ENCODE measurements around the gene RNASEH1.

DNA sequence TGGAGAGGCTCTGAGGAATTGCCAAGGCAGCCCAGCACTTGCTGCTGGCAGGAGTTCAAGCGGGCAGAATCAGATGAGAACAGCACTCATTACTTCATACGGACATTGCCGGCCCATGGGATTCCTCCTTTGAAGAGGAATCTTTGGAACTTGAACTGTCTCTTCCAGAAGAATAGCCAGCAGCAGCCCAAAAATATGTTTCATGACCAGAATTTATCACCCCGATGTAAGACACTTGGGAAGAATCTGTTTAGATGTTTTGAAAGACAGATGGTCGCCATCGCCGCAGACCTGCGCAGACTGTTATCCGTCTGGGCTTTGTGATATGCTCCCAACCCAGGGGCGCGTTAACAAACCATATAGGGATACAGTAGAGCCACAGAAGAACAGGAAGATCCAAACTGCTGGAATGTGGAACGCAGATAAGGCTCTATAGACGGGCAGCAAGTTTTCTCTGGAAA lies 35.1 kb downstream of the RNASEH1 start:
- TF ChIP-seq, protein P1, sequence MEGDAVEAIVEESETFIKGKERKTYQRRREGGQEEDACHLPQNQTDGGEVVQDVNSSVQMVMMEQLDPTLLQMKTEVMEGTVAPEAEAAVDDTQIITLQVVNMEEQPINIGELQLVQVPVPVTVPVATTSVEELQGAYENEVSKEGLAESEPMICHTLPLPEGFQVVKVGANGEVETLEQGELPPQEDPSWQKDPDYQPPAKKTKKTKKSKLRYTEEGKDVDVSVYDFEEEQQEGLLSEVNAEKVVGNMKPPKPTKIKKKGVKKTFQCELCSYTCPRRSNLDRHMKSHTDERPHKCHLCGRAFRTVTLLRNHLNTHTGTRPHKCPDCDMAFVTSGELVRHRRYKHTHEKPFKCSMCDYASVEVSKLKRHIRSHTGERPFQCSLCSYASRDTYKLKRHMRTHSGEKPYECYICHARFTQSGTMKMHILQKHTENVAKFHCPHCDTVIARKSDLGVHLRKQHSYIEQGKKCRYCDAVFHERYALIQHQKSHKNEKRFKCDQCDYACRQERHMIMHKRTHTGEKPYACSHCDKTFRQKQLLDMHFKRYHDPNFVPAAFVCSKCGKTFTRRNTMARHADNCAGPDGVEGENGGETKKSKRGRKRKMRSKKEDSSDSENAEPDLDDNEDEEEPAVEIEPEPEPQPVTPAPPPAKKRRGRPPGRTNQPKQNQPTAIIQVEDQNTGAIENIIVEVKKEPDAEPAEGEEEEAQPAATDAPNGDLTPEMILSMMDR (conservative IDR thresholded peaks at IDR 0.05; ENCODE audit: low read length) = no peak
- TF ChIP-seq EZH2phosphoT487 (IDR thresholded peaks at IDR 0.05; ENCODE audit: borderline replicate concordance) = no peak

Measured in Loucy (cell line).